ENCODE data around the gene ZNF397.

DNA sequence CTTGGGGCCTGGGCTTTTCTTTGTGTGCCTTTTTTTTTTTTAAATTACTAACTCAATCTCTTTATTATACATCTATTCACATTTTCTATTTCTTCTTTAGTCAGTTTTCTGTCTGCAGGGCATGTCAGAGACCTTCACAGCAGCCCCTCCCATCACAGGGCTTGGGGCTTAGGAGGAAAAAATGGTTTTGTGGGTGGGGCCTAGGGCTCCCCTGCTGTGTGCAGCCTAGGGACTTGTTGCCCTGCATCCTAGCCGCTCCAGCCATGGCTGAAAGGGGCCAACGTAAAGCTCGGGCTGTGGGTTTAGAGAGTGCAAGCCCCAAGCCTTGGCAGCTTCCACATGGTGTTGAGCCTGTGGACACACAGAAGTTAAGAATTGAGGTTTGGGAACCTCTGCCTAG lies 35.4 kb downstream of the ZNF397 start:
- TF ChIP-seq EZH2 (IDR thresholded peaks at IDR 0.05; ENCODE audit: borderline replicate concordance, low read length), result no peak
- TF ChIP-seq, protein P1, sequence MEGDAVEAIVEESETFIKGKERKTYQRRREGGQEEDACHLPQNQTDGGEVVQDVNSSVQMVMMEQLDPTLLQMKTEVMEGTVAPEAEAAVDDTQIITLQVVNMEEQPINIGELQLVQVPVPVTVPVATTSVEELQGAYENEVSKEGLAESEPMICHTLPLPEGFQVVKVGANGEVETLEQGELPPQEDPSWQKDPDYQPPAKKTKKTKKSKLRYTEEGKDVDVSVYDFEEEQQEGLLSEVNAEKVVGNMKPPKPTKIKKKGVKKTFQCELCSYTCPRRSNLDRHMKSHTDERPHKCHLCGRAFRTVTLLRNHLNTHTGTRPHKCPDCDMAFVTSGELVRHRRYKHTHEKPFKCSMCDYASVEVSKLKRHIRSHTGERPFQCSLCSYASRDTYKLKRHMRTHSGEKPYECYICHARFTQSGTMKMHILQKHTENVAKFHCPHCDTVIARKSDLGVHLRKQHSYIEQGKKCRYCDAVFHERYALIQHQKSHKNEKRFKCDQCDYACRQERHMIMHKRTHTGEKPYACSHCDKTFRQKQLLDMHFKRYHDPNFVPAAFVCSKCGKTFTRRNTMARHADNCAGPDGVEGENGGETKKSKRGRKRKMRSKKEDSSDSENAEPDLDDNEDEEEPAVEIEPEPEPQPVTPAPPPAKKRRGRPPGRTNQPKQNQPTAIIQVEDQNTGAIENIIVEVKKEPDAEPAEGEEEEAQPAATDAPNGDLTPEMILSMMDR (IDR thresholded peaks at IDR 0.05; ENCODE audit: low read length), result no peak
